ENCODE results near the gene CEP170B.
"Not testable (repeated sequence)": the region's sequence is repeated elsewhere in the genome, so short reads cannot be mapped to it uniquely, and the experiment has no call there.

The CEP170B gene

GRCh38 chr14:104892531-104893434 lies 27.7 kb downstream of the CEP170B start:
- no peak for DNase-seq

DNA sequence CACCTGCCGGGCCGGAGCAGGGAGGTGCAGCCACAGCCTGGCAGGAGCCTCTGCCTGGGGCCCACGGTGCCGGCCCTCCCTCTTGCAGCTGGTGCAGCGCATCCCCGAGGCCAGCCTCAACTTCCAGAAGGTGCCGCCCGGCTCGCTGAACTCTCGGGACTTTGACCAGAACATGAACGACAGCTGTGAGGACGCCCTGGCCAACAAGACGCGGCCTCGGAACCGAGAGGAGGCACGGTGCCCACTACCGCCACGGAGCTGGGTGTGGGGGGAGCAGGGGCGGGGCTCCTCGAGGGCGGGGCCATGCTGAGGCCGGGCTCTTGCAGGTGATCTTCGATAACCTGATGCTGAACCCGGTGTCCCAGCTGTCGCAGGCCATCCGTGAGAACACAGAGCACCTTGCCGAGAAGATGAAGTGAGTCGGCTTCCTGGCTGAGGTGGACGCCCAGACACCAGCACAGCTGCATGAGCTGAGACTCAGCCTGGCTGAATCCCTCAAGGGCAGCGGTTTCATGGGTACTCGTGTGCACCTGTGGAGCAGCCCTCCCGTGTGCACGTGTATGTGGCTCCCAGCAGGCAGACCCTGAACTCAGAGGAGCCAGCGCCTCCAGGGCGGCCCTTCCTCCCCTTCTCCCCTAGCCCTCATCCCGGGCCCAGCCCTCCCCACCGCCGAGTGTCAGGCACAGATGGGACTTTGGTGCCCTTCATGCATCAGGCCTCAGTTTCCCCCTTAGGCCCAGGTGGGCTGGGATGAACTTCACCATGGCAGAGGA lies 28.6 kb downstream of the CEP170B start:
- no peak for DNase-seq

DNA sequence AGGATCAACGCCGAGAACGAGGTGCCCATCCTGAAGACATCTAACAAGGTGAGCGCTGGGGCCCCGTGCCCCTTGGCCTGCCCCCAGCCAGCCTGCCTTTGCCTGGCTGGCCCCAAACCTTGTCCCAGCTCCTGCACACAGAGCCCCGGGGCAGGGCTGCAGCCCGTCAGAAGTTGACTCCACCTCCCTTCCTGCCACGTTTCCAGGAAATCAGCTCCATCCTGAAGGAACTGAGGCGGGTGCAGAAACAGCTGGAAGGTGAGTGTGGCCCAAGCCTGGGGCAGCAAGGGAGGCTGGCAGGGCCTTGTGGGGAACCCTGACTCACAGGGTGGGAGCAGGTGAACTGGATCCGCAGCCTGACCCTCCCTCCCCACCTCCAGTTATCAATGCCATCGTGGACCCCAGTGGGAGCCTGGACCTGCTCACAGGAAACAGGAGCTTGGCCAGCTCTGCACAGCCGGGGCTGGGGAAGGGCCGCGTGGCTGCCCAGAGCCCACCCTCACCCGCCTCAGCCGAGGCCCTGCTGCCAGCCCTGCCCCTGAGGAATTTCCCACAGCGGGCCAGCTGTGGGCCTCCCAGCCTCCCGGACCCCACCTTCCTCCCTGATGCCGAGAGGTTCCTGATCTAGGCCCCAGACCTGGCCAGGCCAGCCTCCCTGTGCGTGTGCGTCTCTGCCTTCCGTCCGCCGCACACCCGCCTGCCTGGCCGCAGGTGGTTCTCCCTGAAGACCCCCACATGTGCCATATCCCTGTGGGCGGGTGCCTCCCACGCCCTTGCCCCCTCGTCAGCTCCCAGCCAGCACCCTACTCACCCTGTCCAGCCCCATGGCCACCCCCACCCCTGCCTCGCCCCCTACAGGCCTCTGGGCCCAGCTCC lies 29.5 kb downstream of the CEP170B start:
- DNase-seq: no peak

- DNase-seq: no peak
Observed at GRCh38 chr14:104895207-104895785, 30.2 kb downstream of the CEP170B start.

GRCh38 chr14:104895786-104896661 lies 31.0 kb downstream of the CEP170B start:
- DNase-seq: no peak

DNA sequence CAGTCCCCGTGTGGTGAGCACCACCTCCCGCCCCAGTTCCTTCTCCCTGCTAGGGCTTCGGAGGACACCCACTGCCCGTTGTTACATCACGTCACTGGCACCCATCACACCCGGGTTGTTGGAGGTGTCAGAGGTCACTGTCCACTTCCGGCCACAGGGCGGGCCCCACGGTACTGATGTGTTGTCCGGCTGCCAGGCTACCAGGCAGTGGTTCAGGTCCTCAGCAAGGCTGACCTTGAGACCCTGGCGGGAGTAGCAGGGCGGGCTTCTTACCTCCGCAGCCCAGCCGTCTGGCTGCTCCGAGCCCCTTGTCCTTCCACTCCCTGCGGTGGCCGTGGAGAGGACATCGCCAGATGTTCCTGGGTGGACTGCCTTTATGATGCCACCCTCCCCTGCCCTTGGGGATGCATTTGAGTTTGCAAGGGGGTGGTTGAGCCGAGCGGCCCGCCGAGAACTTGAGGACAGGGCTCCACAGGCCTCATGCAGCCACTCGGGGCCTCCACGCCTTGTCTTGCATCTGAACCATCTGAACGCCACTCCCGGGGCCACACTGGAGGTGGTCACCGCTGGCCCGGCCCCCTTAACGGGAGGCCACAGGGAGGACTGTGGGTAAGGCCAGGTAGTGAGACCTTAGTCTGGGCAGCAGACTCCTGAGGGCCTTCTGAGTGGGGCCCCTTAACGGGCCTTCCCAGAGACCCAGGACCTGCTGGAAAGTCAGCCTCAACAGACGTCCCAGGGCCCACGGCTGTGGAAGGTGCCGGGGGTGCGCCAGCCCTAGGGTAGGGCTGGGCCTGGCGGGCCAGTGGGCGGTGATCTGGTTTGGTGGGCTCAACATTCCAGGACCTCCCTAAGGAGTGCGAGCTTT lies 32.5 kb downstream of the CEP170B start:
- DNase-seq: no peak

GRCh38 chr14:104898195-104898558 lies 33.1 kb downstream of the CEP170B start:
- DNase-seq: no peak

DNA sequence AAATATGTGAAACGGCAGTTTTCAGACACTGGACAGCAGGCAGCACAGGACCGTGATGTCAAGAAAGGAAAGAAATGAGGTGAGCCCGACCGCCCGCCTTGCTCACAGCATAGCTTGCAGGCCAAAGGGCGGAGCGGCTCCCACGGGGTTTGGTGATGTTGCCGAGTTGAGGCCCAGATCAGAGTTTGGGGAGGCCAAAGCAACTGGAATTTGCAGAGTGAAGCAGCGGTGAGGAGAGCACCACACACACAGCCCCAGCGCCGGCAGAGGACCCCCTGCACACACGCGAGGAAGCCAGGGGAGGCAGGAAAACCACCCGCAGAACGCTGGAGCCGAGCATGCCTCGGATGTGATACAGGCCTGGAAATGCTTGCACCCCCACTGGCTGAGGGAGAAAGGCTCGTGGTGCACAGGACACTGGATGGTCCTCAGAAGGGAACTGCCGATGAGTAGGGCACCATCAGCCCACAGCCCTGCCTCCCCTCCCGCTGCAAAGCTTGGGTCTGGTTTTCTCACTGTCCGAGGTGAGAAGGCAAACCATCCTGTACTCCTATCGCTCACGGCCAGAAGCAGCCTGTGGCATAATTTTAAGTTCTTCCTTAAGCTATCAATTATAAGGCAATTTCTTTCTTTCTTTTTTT lies 33.9 kb downstream of the CEP170B start:
- no peak for DNase-seq

- DNase-seq: no peak
Observed at GRCh38 chr14:104899781-104900180, 34.7 kb downstream of the CEP170B start.

- no peak for DNase-seq
Observed at GRCh38 chr14:104900639-104901512, 35.8 kb downstream of the CEP170B start.

DNA sequence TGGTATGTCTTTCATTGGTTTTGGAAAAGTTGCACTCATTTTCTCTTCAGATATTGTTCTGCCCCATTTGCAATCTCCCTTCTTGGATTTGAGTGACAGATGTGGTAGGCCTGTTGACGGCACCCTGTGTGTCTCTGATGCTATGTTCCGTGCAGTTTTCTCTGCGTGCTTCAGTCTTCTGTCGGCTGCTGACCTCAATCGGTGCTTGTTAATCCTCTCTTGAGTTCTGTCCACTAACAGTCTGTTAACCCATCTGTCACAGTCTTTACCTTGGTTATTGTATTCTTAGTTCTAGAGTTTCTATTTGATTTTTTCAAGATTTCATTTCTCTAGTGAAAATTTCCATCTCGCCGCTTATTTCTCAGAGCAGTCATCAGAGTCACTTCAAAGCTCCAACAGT lies 38.9 kb downstream of the CEP170B start:
- no peak for DNase-seq

- not testable (repeated sequence) for DNase-seq
Observed at GRCh38 chr14:104904650-104905578, 39.8 kb downstream of the CEP170B start.

DNA sequence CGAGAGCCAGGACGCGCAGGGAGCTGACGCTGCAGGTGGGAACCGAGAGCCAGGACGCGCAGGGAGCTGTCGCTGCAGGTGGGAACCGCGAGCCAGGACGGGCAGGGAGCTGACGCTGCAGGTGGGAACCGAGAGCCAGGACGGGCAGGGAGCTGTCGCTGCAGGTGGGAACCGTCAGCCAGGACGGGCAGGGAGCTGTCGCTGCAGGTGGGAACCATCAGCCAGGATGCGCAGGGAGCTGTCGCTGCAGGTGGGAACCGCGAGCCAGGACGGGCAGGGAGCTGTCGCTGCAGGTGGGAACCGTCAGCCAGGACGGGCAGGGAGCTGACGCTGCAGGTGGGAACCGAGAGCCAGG lies 40.5 kb downstream of the CEP170B start:
- not testable (repeated sequence) for DNase-seq

DNA sequence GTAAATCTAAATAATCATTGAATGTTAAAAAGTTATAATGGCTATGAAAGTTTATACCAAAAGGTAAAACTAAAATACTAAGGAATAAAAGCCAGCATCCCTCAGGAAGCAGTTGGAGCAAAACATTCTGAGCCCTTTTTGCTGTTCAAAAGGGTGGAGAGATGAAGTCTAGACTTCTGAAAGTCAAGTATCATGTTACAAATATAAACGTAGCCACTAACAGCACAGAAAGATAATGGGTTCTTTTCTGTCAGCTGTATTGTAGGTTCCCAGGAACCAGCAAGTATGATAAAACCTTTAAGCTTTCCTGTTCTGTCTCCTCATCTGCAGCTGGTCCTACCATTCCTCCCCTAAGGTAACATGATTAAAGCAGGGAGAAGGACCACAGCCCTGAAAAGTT lies 43.2 kb downstream of the CEP170B start:
- no peak for DNase-seq

DNA sequence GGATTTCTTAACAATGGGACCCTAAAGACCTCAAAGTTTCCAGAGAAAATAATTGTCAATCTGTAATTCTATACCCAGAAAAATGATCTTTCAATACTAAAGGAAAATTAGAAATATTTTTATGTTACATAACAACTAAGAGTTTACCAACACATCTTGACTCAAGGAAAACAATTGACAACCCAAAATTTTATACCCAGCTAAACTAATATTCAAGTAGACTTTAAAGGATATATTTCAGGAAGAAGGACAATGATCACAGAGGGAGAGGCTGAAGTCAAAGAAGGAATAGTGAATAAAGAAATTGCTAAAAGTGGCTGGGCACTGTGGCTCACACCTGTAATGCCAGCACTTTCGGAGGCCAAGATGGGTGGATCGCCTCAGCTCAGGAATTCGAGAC lies 47.0 kb downstream of the CEP170B start:
- DNase-seq: no peak

- DNase-seq: no peak
Observed at GRCh38 chr14:104913435-104913834, 48.4 kb downstream of the CEP170B start.

DNA sequence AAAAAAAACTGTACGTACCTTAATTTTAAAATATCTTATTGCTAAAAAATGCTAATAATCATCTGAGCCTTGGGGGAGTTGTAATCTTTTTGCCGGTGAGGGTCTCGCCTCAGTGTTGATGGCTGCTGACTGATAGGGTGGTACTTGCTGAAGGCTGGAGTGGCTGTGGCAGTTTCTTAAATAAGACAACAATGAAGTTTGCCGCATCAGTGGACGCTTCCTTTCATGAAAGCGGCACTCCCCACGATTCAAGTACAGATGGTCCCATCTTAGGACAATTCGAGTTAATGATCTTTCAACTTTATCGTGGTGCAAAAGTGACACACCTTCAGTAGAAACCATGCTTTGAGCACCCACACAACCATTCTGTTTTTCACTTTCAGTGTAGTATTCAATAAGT lies 52.0 kb downstream of the CEP170B start:
- no peak for DNase-seq

DNA sequence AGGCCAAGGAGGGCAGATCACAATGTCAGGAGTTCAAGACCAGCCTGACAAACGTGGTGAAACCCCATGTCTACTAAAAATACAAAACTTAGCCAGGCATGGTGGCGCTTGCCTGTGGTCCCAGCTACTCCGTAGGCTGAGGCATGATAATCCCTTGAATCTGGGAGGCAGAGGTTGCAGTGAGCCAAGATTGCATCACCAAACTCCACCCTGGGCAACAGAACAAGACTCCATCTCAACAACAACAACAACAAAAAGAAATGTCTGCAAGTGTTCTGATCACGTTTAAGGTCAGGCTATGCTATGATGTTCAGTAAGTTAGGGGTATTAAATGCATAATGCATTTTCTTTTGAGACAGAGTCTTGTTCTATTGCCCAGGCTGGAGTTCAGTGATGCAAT lies 52.9 kb downstream of the CEP170B start:
- DNase-seq: no peak

Data from DMS 273 treated with DMSO at 0.1 percent for 48 hours (cell line).